ENCODE data around the gene PLB1. TPM values are rescaled to one million over a fixed set of nuclear protein-coding genes. Genes with fewer than 3 reads are reported as not detected.

The PLB1 gene
- total and polyA plus RNA-seq, 2 experiments from 2014 or later, result 19.2 to 19.7 TPM

DNA sequence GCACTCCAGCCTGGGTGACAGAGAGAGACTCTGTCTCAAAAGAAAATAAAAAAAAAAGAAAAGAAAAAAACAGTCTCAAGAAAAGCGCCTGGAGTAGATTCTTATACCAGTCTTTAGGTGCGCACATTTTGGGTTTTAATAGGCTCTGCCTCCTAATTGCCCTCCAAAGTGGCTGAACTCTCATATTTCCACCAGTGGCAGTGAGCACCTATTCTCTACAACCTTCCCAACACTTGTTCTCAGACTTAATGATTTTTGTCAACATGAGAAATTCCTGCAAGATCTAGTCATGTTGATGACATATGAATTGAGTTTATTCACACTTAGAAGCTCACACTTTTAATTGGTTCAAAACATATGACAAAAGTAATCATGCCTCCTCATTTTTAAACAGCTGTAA, 39.0 kb downstream of the PLB1 start:
- no peak overlapping the region for H3K4me2 ChIP-seq
- WGBS (ENCODE audit: low lambda C conversion rate, missing lambda C conversion rate), result 95% methylated on average over 2 of the region's 2 CpGs
- no peaks in the 10 kb centered on the region for H3K27me3 ChIP-seq
- TF ChIP-seq EZH2 (IDR thresholded peaks at IDR 0.05; ENCODE audit: borderline replicate concordance) (no peak), EZH2phosphoT487 (IDR thresholded peaks at IDR 0.05; ENCODE audit: low read depth, severe bottlenecking, unreplicated experiment) (no peak)
- TF ChIP-seq, protein P1, sequence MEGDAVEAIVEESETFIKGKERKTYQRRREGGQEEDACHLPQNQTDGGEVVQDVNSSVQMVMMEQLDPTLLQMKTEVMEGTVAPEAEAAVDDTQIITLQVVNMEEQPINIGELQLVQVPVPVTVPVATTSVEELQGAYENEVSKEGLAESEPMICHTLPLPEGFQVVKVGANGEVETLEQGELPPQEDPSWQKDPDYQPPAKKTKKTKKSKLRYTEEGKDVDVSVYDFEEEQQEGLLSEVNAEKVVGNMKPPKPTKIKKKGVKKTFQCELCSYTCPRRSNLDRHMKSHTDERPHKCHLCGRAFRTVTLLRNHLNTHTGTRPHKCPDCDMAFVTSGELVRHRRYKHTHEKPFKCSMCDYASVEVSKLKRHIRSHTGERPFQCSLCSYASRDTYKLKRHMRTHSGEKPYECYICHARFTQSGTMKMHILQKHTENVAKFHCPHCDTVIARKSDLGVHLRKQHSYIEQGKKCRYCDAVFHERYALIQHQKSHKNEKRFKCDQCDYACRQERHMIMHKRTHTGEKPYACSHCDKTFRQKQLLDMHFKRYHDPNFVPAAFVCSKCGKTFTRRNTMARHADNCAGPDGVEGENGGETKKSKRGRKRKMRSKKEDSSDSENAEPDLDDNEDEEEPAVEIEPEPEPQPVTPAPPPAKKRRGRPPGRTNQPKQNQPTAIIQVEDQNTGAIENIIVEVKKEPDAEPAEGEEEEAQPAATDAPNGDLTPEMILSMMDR (IDR thresholded peaks at IDR 0.05; ENCODE audit: poor library complexity), result no peak
- H4K20me1 ChIP-seq (ENCODE audit: insufficient read depth, poor library complexity, severe bottlenecking), result no peaks in the 10 kb centered on the region
- H3K79me2 ChIP-seq, result no peaks in the 10 kb centered on the region
- H3K9me2 ChIP-seq (replicated peaks; ENCODE audit: insufficient read depth), result no peaks in the 10 kb centered on the region
- no peak overlapping the region for H3K4me3 ChIP-seq
- no peaks in the 10 kb centered on the region for H3K4me1 ChIP-seq (ENCODE audit: insufficient read depth)
- H3K36me3 ChIP-seq (replicated peaks; ENCODE audit: insufficient read depth, low read depth), result no peaks in the 10 kb centered on the region
- DNase-seq (ENCODE audit: low spot score), result no peak
- no peak overlapping the region for H2AFZ ChIP-seq
- H3K9me3 ChIP-seq (ENCODE audit: low read depth), result no peaks in the 10 kb centered on the region
- no peak overlapping the region for H3K27ac ChIP-seq

DNA sequence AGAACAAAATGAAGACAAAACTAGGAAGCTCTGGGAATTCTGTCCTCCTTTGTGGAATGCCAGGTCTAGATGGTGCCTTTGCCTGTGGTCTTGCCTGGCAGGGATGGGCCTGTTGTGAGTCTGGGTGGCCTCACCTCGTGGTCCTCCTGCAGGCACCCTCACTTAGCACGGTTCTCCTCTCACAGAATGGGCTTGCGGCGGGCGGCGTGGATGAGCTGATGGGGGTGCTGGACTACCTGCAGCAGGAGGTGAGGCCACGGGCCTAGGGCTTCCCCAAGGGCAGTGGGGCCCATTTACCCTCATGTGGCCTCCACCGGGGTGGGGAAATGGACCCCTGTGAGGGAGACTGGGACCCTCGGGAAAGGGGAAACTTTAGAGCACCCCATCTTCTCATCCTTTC, 42.3 kb downstream of the PLB1 start:
- TF ChIP-seq EZH2phosphoT487 (IDR thresholded peaks at IDR 0.05; ENCODE audit: low read depth, severe bottlenecking, unreplicated experiment) (no peak), EZH2 (IDR thresholded peaks at IDR 0.05; ENCODE audit: borderline replicate concordance) (no peak)
- TF ChIP-seq, protein P1 (IDR thresholded peaks at IDR 0.05; ENCODE audit: poor library complexity), result no peak
- Histone ChIP-seq H2AFZ (no peak overlapping the region), H3K4me2 (no peak overlapping the region), H3K9me2 (replicated peaks; ENCODE audit: insufficient read depth) (no peaks in the 10 kb centered on the region), H3K9me3 (ENCODE audit: low read depth) (no peaks in the 10 kb centered on the region), H3K36me3 (replicated peaks; ENCODE audit: insufficient read depth, low read depth) (no peaks in the 10 kb centered on the region), H3K79me2 (no peaks in the 10 kb centered on the region), H3K27me3 (no peaks in the 10 kb centered on the region), H3K27ac (no peak overlapping the region), H4K20me1 (ENCODE audit: insufficient read depth, poor library complexity, severe bottlenecking) (no peaks in the 10 kb centered on the region), H3K4me1 (ENCODE audit: insufficient read depth) (no peaks in the 10 kb centered on the region), H3K4me3 (no peak overlapping the region)
- WGBS (ENCODE audit: low lambda C conversion rate, missing lambda C conversion rate), result 95% methylated on average over 9 of the region's 9 CpGs
- no peak for DNase-seq (ENCODE audit: low spot score)

DNA sequence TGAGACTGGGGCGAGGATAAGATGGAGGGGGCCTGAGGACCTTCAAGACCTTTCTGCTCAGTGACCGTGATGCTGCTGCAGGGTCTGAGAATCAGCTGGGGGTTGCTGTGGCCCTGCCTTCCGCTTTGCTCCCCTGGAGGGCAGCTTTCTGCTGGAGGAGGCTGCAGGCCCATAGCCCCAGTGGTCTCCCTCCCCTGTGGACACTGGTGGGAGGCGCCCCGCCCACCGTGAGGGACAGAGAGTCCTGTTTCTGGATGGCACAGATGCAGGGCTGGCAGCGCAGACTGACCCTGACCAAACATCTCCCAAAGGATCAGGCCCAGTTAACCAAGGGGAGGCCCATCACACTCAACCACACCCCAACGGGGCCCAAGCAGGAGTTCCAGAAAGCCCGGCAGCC, 42.8 kb downstream of the PLB1 start:
- no peaks in the 10 kb centered on the region for H3K27me3 ChIP-seq
- no peaks in the 10 kb centered on the region for H4K20me1 ChIP-seq (ENCODE audit: insufficient read depth, poor library complexity, severe bottlenecking)
- H3K9me2 ChIP-seq (replicated peaks; ENCODE audit: insufficient read depth), result no peaks in the 10 kb centered on the region
- H3K4me1 ChIP-seq (ENCODE audit: insufficient read depth), result peaks cover 5% of the 10 kb centered on the region
- no peak overlapping the region for H2AFZ ChIP-seq
- H3K36me3 ChIP-seq (replicated peaks; ENCODE audit: insufficient read depth, low read depth), result no peaks in the 10 kb centered on the region
- no peak overlapping the region for H3K4me3 ChIP-seq
- H3K4me2 ChIP-seq, result no peak overlapping the region
- TF ChIP-seq EZH2 (IDR thresholded peaks at IDR 0.05; ENCODE audit: borderline replicate concordance), result no peak
- H3K79me2 ChIP-seq, result no peaks in the 10 kb centered on the region
- H3K9me3 ChIP-seq (ENCODE audit: low read depth), result no peaks in the 10 kb centered on the region
- no peak overlapping the region for H3K27ac ChIP-seq
- 94% methylated on average over 9 of the region's 9 CpGs for WGBS (ENCODE audit: low lambda C conversion rate, missing lambda C conversion rate)
- no peak for DNase-seq (ENCODE audit: low spot score)

DNA sequence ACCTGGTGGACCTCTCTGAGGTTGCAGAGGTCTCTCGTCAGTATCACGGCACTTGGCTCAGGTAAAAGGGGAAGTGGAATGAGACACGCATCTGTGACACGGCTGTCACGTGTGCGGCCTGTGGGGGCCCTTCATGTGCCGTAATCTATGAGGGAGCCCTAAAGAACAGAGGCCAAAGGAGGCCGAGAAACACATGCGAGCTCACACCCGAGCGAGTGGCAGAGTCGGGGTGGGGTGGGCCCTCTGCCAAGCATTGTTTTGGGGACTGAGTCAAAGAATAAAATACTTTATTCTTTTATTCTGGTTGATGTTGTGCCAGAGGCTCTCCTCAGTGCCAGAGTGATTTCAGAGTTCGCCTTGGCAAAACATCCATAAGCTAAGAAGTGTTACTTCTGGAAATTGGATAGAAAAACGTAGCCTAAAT, 43.3 kb downstream of the PLB1 start:
- Histone ChIP-seq H3K4me3 (no peak overlapping the region), H3K27ac (no peak overlapping the region), H3K4me2 (no peak overlapping the region), H3K79me2 (no peaks in the 10 kb centered on the region), H3K27me3 (no peaks in the 10 kb centered on the region), H3K9me2 (replicated peaks; ENCODE audit: insufficient read depth) (no peaks in the 10 kb centered on the region), H3K36me3 (replicated peaks; ENCODE audit: insufficient read depth, low read depth) (no peaks in the 10 kb centered on the region), H2AFZ (no peak overlapping the region), H3K4me1 (ENCODE audit: insufficient read depth) (peaks cover 10% of the 10 kb centered on the region), H3K9me3 (ENCODE audit: low read depth) (no peaks in the 10 kb centered on the region), H4K20me1 (ENCODE audit: insufficient read depth, poor library complexity, severe bottlenecking) (no peaks in the 10 kb centered on the region)
- 91% methylated on average over 14 of the region's 14 CpGs for WGBS (ENCODE audit: low lambda C conversion rate, missing lambda C conversion rate)
- no peak for DNase-seq (ENCODE audit: low spot score)
- TF ChIP-seq EZH2 (IDR thresholded peaks at IDR 0.05; ENCODE audit: borderline replicate concordance), result no peak
- TF ChIP-seq, protein P1 (IDR thresholded peaks at IDR 0.05; ENCODE audit: poor library complexity), result no peak
- no peak for TF ChIP-seq EZH2phosphoT487 (IDR thresholded peaks at IDR 0.05; ENCODE audit: low read depth, severe bottlenecking, unreplicated experiment)
